Upper lobe of right lung (tissue), 1 donor: ENCODE measurements around the gene INCA1. TPM values are rescaled to one million over a fixed set of nuclear protein-coding genes. Genes with fewer than 3 reads are reported as not detected.
"Not testable (repeated sequence)": the region's sequence is repeated elsewhere in the genome, so short reads cannot be mapped to it uniquely, and the experiment has no call there.

ENCODE experiments used
- ATAC-seq: fragments of 200-7000 bp; cut with Tn5 transposase; one replicate; pipeline ENCODE4 v1.9.1; 2020; ENCODE audit warnings: mild to moderate bottlenecking, moderate library complexity
- DNase-seq: peaks from one replicate; pipeline ENCODE4 v3.0.0-alpha.2; 2020
- H3K27ac ChIP-seq: fragments of 200-600 bp; one replicate; pipeline ENCODE4 v1.8.0; 2022
- H3K27me3 ChIP-seq: fragments of 200-600 bp; one replicate; pipeline ENCODE4 v1.8.0; 2022; ENCODE audit warnings: mild to moderate bottlenecking
- H3K36me3 ChIP-seq: fragments of 200-600 bp; one replicate; pipeline ENCODE4 v1.8.0; 2022
- H3K4me1 ChIP-seq: fragments of 200-600 bp; one replicate; pipeline ENCODE4 v1.8.0; 2022
- H3K4me3 ChIP-seq: fragments of 200-600 bp; one replicate; pipeline ENCODE4 v1.8.0; 2022; ENCODE audit warnings: mild to moderate bottlenecking
- H3K9me3 ChIP-seq: fragments of 200-600 bp; one replicate; pipeline ENCODE4 v1.8.0; 2022
- intact Hi-C: fragments of 100-400 bp; cut with DNase I; formaldehyde crosslinking; loops from one replicate; pipeline ENCODE4 v1.11.0; 2022
- total RNA-seq: library from RNA; stranded (reverse); fragmentation: NEBNext Ultra II Directional; extraction: Animal tissue kit (Norgen Biotek cat#: 25700); gene quantifications from one replicate; pipeline ENCODE4 v1.2.1, GENCODE V29; 2021
- TF ChIP-seq, protein P1 (sequence below): fragments of 200-600 bp; IDR thresholded peaks from one replicate; pipeline ENCODE4 v1.8.0; 2022; ENCODE audit warnings: antibody characterized with exemption
- donor health status: DM: no; HTN: yes; CAD: no; lungs with severe emphysema.

Gene INCA1
- total RNA-seq, 1 donor from 2014 or later: 4.5 TPM

DNA sequence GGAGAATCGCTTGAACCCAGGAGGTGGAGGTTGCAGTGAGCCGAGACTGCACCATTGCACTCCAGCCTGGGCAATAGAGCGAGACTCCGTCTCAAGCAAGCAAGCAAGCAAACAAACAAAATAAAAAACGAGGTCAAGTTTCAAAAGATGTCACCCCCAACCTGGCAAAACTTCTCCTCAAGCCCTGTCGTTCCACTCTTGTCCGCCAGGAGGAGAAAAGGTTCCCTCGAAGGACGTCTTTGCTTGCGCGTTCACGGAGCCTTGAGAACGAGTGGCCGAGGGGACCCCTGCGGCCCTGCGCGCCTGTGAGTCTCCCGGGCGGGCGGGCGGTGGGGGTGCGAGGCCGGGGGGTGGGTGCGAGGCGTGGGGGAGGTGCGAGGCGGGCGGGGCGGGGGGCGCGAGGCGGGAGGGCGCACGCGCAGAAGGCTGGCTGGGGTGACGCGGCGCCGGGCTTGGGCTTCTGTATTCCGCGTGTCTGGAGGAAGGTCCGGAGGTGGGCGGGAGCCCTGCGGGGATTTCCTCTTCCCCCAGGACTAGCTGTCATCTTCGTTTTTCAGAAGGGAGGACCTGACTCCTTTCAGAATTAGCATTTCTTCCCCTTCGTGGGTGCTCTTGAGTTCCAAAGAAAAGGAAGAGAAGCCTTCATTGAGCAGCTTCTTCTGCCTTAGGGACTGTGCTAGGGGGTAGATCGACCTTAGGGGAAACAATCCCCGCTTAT, 34.2 kb upstream of the INCA1 start:
- peak; percentile 92 for DNase-seq
- H3K36me3 ChIP-seq: no peaks in the 10 kb centered on the region
- intact Hi-C loops: no loop called here
- peak; percentile 90 for ATAC-seq
- H3K27me3 ChIP-seq: no peaks in the 10 kb centered on the region
- H3K4me1 ChIP-seq: peaks cover 9% of the 10 kb centered on the region
- H3K4me3 ChIP-seq: peak overlapping the region; percentile 47
- peak overlapping the region; percentile 37 for H3K27ac ChIP-seq
- H3K9me3 ChIP-seq: no peaks in the 10 kb centered on the region
- TF ChIP-seq, protein P1, sequence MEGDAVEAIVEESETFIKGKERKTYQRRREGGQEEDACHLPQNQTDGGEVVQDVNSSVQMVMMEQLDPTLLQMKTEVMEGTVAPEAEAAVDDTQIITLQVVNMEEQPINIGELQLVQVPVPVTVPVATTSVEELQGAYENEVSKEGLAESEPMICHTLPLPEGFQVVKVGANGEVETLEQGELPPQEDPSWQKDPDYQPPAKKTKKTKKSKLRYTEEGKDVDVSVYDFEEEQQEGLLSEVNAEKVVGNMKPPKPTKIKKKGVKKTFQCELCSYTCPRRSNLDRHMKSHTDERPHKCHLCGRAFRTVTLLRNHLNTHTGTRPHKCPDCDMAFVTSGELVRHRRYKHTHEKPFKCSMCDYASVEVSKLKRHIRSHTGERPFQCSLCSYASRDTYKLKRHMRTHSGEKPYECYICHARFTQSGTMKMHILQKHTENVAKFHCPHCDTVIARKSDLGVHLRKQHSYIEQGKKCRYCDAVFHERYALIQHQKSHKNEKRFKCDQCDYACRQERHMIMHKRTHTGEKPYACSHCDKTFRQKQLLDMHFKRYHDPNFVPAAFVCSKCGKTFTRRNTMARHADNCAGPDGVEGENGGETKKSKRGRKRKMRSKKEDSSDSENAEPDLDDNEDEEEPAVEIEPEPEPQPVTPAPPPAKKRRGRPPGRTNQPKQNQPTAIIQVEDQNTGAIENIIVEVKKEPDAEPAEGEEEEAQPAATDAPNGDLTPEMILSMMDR: peak; percentile 73

DNA sequence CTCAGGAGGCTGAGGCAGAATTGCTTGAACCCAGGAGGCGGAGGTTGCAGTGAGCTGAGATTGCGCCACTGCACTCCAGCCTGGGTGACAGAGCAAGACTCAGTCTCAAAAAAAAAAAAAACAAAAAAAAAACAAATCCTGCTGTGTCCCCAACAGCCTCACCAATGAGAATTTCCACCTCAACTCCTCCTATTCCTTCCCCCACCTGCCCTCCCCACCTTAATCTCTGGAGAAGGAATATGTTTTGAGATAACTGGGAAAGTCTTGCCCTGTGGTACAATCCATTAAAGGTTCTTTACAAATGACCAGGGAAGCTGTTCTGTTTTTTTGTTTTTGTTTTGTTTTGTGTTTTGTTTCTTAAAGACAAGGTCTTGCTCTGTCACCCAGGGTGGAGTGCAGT, 32.8 kb upstream of the INCA1 start:
- ATAC-seq, intact Hi-C loops, H3K9me3 ChIP-seq: not testable (repeated sequence)

DNA sequence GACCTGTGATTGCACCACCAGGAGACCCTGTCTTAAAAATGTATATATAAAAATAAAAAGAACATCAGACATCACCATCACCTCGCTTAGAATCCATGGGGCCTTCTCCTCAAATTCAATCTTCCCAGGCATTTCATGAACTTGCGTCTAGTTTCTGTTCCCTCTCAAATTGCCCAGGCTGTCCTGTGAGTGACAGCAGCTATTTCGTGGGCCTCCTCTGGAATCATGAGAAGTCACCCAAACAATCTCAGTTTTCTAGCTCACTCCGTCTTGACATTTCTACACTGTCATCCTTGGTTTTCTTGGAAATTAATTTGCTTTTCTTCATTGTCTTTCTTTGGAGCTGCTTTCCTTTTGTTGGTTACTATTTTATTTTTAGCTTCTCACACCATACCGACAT, 30.6 kb upstream of the INCA1 start:
- ATAC-seq (no peak), DNase-seq (no peak)
- no peaks in the 10 kb centered on the region for H3K9me3 ChIP-seq
- peaks cover 9% of the 10 kb centered on the region for H3K4me1 ChIP-seq
- no peaks in the 10 kb centered on the region for H3K27me3 ChIP-seq
- H3K4me3 ChIP-seq: no peak overlapping the region
- TF ChIP-seq, protein P1: no peak
- H3K36me3 ChIP-seq: peaks cover 13% of the 10 kb centered on the region
- no peak overlapping the region for H3K27ac ChIP-seq
- intact Hi-C loops: no loop called here

More for the DNA sequence above, 32.8 kb upstream of the INCA1 start:
- not testable (repeated sequence) for H3K4me1 ChIP-seq, H3K27ac ChIP-seq, H3K36me3 ChIP-seq, H3K4me3 ChIP-seq, DNase-seq, H3K27me3 ChIP-seq

DNA sequence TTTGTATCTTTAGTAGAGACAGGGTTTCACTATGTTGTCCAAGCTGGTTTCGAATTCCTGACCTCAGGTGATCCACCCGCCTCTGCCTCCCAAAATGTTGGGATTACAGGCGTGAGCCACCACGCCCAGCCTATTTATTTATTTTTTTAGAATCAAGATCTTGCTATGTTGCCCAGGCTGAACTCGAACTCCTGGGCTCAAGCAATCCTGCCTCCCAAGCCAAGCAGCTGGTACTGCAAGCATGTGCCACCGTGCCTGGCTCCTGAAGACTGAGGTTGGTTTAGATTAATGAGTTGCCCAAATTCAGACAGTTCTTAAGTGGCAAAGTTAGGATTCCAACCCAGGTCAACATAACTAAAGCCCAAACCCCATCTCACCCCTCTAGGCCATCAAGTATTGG, 30.0 kb upstream of the INCA1 start:
- Histone ChIP-seq H3K36me3 (peaks cover 19% of the 10 kb centered on the region), H3K4me3 (no peak overlapping the region), H3K9me3 (no peaks in the 10 kb centered on the region), H3K4me1 (peaks cover 8% of the 10 kb centered on the region), H3K27ac (no peak overlapping the region), H3K27me3 (no peaks in the 10 kb centered on the region)
- intact Hi-C loops: no loop called here
- DNase-seq: no peak
- no peak for ATAC-seq
- TF ChIP-seq, protein P1: no peak

DNA sequence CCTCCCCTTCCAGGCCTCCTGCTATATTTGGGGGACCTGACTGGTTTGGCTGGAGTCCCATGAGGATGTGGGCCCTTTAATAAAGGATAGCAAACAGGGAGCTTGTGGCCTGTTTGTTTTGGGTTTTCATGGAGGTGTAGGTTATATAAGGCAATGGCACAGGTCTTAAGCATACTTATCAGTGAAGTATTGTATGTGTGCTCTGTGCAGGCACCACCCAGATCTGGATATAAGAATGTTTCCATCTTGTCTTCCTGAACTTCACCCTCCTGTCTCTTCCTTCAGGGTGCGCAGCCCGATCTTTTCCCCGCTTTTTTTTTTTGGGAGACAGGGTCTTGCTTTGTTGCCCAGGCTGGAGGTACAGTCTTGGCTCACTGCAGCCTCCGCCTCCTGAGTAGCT, 27.3 kb upstream of the INCA1 start:
- H3K27ac ChIP-seq: peak overlapping the region; percentile 47
- no peaks in the 10 kb centered on the region for H3K4me1 ChIP-seq
- DNase-seq (no peak), ATAC-seq (peak; percentile 33)
- H3K4me3 ChIP-seq: no peak overlapping the region
- H3K27me3 ChIP-seq: no peaks in the 10 kb centered on the region
- no peaks in the 10 kb centered on the region for H3K9me3 ChIP-seq
- intact Hi-C loops: no loop called here
- TF ChIP-seq, protein P1: no peak
- peaks cover 46% of the 10 kb centered on the region for H3K36me3 ChIP-seq

DNA sequence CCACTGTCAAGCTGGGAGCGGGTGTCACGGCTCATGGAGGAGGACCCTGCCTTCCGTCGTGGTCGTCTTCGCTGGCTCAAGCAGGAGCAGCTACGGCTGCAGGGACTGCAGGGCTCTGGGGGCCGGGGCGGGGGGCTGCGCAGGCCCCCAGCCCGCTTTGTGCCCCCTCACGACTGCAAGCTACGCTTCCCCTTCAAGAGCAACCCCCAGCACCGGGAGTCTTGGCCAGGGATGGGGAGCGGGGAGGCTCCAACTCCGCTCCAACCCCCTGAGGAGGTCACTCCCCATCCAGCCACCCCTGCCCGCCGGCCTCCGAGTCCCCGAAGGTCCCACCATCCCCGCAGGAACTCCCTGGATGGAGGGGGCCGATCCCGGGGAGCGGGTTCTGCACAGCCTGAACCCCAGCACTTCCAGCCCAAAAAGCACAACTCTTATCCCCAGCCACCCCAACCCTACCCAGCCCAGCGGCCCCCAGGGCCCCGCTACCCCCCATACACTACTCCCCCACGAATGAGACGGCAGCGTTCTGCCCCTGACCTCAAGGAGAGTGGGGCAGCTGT, 26.3 kb upstream of the INCA1 start:
- Histone ChIP-seq H3K27ac (no peak overlapping the region), H3K27me3 (no peaks in the 10 kb centered on the region), H3K4me3 (no peak overlapping the region), H3K36me3 (peaks cover 55% of the 10 kb centered on the region), H3K4me1 (no peaks in the 10 kb centered on the region), H3K9me3 (no peaks in the 10 kb centered on the region)
- peak; percentile 4 for ATAC-seq
- intact Hi-C loops: no loop called here
- DNase-seq: no peak
- TF ChIP-seq, protein P1: no peak
